Measurements from ENCODE around the gene IL10RB. TPM values are rescaled to one million over a fixed set of nuclear protein-coding genes. Genes with fewer than 3 reads are reported as not detected.
"Not testable (repeated sequence)": the region's sequence is repeated elsewhere in the genome, so short reads cannot be mapped to it uniquely, and the experiment has no call there.

IL10RB gene
- total RNA-seq, 3 donors from 2014 or later (not counting 1 experiment from before 2014, with no cell fraction given) = 18.4 to 27.8 (median 27.3) TPM

DNA sequence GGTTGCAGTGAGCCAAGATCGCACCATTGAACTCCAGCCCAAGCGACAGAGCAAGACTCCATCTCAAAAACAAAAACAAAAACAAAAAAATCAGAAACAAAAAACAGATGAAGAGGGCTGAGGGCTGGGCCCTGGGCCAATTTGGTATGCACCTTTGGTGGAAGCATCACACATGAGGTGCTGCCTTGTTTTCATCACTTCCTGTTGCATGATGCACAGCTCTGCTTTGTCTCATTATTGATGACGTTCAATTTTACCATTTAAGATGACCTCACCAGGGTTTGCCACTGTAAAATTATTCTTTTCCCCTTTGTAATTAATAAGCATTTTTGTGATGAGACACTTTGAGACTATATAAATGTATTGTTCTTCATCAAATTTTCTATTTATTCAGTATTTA, 46.2 kb upstream of the IL10RB start:
- intact Hi-C loops (cut with micrococcal nuclease) = no loop called here
- H3K27me3 ChIP-seq (ENCODE audit: control insufficient read depth, insufficient read depth, low read length) = no peaks in the 10 kb centered on the region
- Mint-ChIP-seq H3K27ac (peak overlapping the region; percentile 36 to 72), H3K9me3 (no peaks in the 10 kb centered on the region), H3K36me3 (peaks cover 6% of the 10 kb centered on the region), H3K4me1 (peaks cover 52 to 59% of the 10 kb centered on the region in 2 donors), H3K27me3 (ENCODE audit: low read depth in 2 of 2) (no peaks in the 10 kb centered on the region), H3K4me3 (no peak overlapping the region)
- no peak overlapping the region for H3K27ac ChIP-seq (ENCODE audit: low read length)
- DNase-seq = peak in 1 of 2 donors; percentile 59
- no peaks in the 10 kb centered on the region for H3K36me3 ChIP-seq (ENCODE audit: control insufficient read depth, insufficient read depth, low read length)
- no peaks in the 10 kb centered on the region for H3K9me3 ChIP-seq (ENCODE audit: control insufficient read depth, insufficient read depth, low read length)
- no peak overlapping the region for H3K4me3 ChIP-seq (ENCODE audit: low read length)
- TF ChIP-seq, protein P1, sequence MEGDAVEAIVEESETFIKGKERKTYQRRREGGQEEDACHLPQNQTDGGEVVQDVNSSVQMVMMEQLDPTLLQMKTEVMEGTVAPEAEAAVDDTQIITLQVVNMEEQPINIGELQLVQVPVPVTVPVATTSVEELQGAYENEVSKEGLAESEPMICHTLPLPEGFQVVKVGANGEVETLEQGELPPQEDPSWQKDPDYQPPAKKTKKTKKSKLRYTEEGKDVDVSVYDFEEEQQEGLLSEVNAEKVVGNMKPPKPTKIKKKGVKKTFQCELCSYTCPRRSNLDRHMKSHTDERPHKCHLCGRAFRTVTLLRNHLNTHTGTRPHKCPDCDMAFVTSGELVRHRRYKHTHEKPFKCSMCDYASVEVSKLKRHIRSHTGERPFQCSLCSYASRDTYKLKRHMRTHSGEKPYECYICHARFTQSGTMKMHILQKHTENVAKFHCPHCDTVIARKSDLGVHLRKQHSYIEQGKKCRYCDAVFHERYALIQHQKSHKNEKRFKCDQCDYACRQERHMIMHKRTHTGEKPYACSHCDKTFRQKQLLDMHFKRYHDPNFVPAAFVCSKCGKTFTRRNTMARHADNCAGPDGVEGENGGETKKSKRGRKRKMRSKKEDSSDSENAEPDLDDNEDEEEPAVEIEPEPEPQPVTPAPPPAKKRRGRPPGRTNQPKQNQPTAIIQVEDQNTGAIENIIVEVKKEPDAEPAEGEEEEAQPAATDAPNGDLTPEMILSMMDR (IDR thresholded peaks at IDR 0.05) = no peak
- peak in 2 of 3 donors; percentile 29 to 34 for ATAC-seq
- 67% methylated on average over 3 of the region's 3 CpGs for WGBS (ENCODE audit: insufficient coverage)
- H3K4me1 ChIP-seq (ENCODE audit: control insufficient read depth, insufficient read depth, low read length) = peaks cover 38% of the 10 kb centered on the region

DNA sequence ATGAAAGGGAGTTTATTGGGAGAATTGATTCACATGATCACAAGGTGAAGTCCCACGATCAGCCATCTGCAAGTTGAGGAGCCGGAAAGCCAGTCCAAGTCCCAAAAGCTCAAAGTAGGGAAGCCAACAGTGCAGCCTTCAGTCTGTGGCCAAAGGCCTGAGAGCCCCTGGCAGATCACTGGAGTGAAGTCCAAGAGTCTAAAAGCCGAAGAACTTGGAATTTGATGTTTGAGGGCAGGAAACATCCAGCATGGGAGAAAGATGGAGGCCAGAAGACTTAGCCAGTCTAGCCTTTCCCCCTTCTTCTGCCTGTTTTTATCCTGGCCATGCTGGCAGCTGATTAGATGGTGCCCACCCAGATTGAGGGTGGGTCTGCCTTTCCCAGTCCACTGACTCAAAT, 40.8 kb upstream of the IL10RB start:
- DNase-seq; H3K4me3 Mint-ChIP-seq; H3K36me3 Mint-ChIP-seq; H3K27me3 Mint-ChIP-seq (ENCODE audit: low read depth in 2 of 2); intact Hi-C loops (cut with micrococcal nuclease); H3K36me3 ChIP-seq (ENCODE audit: control insufficient read depth, insufficient read depth, low read length); H3K9me3 ChIP-seq (ENCODE audit: control insufficient read depth, insufficient read depth, low read length); H3K27me3 ChIP-seq (ENCODE audit: control insufficient read depth, insufficient read depth, low read length); H3K4me1 ChIP-seq (ENCODE audit: control insufficient read depth, insufficient read depth, low read length); H3K4me3 ChIP-seq (ENCODE audit: low read length); H3K27ac Mint-ChIP-seq; H3K27ac ChIP-seq (ENCODE audit: low read length); H3K9me3 Mint-ChIP-seq; ATAC-seq: not testable (repeated sequence)
- peaks cover 22 to 26% of the 10 kb centered on the region in 2 donors for H3K4me1 Mint-ChIP-seq
- WGBS (ENCODE audit: insufficient coverage) = 95% methylated on average over 3 of the region's 3 CpGs

DNA sequence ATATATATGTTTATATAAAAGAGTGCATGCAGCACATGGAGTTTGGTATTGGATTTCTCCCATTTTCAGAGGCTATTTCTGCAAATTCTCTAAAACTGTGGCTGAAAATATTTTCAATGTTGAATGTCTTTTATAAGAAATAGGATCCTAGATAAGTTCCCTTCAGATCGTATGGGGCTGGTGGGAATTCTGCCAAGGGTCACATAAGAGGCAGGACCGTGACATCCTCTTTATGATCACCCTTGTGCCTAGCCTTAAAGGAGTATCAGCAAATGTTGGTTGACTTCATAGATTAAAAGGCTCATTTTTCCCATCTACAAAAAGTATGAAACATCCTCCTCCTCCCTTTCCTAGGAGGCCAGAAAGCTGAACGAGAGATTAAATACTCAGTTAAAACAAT, 37.7 kb upstream of the IL10RB start:
- Histone ChIP-seq H3K9me3 (ENCODE audit: control insufficient read depth, insufficient read depth, low read length) (no peaks in the 10 kb centered on the region), H3K4me3 (ENCODE audit: low read length) (no peak overlapping the region), H3K27ac (ENCODE audit: low read length) (no peak overlapping the region), H3K27me3 (ENCODE audit: control insufficient read depth, insufficient read depth, low read length) (no peaks in the 10 kb centered on the region), H3K36me3 (ENCODE audit: control insufficient read depth, insufficient read depth, low read length) (no peaks in the 10 kb centered on the region), H3K4me1 (ENCODE audit: control insufficient read depth, insufficient read depth, low read length) (peaks cover 19% of the 10 kb centered on the region)
- 82% methylated on average over 2 of the region's 3 CpGs for WGBS (ENCODE audit: insufficient coverage)
- H3K4me3 Mint-ChIP-seq = no peak overlapping the region
- peaks cover 39% of the 10 kb centered on the region in 2 donors for H3K4me1 Mint-ChIP-seq
- H3K9me3 Mint-ChIP-seq = no peaks in the 10 kb centered on the region
- DNase-seq (no peak), ATAC-seq (no peak)
- TF ChIP-seq, protein P1 (IDR thresholded peaks at IDR 0.05) = no peak
- H3K27ac Mint-ChIP-seq = no peak overlapping the region
- peaks cover 17% of the 10 kb centered on the region for H3K36me3 Mint-ChIP-seq
- intact Hi-C loops (cut with micrococcal nuclease) = no loop called here
- H3K27me3 Mint-ChIP-seq (ENCODE audit: low read depth in 2 of 2) = no peaks in the 10 kb centered on the region

DNA sequence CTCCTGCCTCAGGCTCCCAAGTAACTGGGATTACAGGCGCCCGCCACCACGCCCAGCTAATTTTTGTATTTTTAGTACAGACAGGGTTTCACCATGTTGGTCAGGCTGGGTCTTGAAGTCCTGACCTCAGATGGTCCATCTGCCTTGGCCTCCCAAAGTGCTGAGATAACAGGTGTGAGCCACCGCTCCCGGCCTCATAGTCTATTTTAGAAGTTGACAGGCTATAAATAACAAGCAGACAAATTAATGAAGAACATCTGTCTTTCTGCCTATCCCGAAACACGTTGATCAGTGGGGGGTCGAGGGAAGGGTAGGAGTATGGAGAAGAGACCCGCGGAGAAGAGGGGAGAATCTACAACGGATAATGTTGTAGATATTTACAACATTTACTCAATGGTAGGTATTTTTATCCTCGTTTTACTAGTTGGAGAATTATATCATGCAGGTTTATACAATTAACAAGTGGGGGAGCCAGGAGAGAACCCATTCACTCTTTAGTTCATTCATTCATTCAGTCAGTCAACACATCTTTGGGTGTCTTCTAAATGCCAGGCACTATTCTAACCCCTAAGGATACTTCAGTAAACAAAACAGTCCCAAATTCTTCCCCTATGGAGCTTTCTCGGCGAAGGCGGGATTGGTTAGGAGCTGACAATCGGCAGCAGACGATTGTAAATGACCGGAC, 36.9 kb upstream of the IL10RB start:
- Histone ChIP-seq H3K9me3 (ENCODE audit: control insufficient read depth, insufficient read depth, low read length) (no peaks in the 10 kb centered on the region), H3K4me1 (ENCODE audit: control insufficient read depth, insufficient read depth, low read length) (peaks cover 19% of the 10 kb centered on the region), H3K4me3 (ENCODE audit: low read length) (peak overlapping the region; percentile 94), H3K27me3 (ENCODE audit: control insufficient read depth, insufficient read depth, low read length) (no peaks in the 10 kb centered on the region), H3K36me3 (ENCODE audit: control insufficient read depth, insufficient read depth, low read length) (no peaks in the 10 kb centered on the region), H3K27ac (ENCODE audit: low read length) (peak overlapping the region; percentile 68)
- Mint-ChIP-seq H3K36me3 (peaks cover 18% of the 10 kb centered on the region), H3K27me3 (ENCODE audit: low read depth in 2 of 2) (no peaks in the 10 kb centered on the region), H3K27ac (peak overlapping the region; percentile 88 to 97), H3K4me3 (peak overlapping the region; percentile 88), H3K4me1 (peaks cover 43 to 45% of the 10 kb centered on the region in 2 donors), H3K9me3 (no peaks in the 10 kb centered on the region)
- intact Hi-C loops (cut with micrococcal nuclease) = no loop called here
- TF ChIP-seq, protein P1 (IDR thresholded peaks at IDR 0.05) = no peak
- WGBS (ENCODE audit: insufficient coverage) = 37% methylated on average over 14 of the region's 18 CpGs
- ATAC-seq (peak in 2 of 3 donors; percentile 1 to 2), DNase-seq (no peak)

All from natural killer cell (primary cell).